Measurements from ENCODE around the gene PGBD5.

DNA sequence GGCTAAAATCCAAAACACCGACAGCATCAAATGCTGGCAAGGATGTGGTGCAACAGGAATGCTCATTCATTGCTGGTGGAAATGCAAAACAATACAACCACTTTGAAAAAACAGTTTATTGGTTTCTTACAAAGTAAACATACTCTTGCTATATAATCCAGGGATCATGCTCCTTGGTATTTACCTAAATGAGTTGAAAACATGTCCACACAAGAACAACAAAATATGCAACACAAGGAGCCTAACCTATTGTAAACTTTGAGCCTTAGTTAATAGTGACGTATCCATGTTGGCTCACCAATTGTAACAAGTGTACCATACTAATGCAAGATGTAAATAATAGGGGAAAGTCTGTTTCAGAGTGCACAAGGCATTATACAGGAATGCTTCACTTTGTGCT lies 37.2 kb upstream of the PGBD5 start:
- TF ChIP-seq, protein P1, sequence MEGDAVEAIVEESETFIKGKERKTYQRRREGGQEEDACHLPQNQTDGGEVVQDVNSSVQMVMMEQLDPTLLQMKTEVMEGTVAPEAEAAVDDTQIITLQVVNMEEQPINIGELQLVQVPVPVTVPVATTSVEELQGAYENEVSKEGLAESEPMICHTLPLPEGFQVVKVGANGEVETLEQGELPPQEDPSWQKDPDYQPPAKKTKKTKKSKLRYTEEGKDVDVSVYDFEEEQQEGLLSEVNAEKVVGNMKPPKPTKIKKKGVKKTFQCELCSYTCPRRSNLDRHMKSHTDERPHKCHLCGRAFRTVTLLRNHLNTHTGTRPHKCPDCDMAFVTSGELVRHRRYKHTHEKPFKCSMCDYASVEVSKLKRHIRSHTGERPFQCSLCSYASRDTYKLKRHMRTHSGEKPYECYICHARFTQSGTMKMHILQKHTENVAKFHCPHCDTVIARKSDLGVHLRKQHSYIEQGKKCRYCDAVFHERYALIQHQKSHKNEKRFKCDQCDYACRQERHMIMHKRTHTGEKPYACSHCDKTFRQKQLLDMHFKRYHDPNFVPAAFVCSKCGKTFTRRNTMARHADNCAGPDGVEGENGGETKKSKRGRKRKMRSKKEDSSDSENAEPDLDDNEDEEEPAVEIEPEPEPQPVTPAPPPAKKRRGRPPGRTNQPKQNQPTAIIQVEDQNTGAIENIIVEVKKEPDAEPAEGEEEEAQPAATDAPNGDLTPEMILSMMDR (optimal IDR thresholded peaks at IDR 0.05 in 1 of 3, IDR thresholded peaks at IDR 0.05 in 1 of 3, conservative IDR thresholded peaks at IDR 0.05 in 1 of 3; ENCODE audit: extremely low read depth in 1 of 3, insufficient read depth in 2 of 3, low read length in 3 of 3), result no peak
- TF ChIP-seq EZH2 (IDR thresholded peaks at IDR 0.05; ENCODE audit: low read length), result no peak

Measured in keratinocyte (primary cell).